GM23248 (cell line): Measurements from ENCODE around the gene KHDC4.

ENCODE experiments used
- EZH2 ChIP-seq: fragments of 200-600 bp; sonication (generic); IDR thresholded peaks from 2 replicates; pipeline ENCODE4 v1.6.1; 2018; ENCODE audit warnings: antibody characterized with exemption, mild to moderate bottlenecking; ENCODE audit not compliant: insufficient read depth, poor library complexity, severe bottlenecking
- EZH2phosphoT487 ChIP-seq: fragments of 200-600 bp; sonication (generic); IDR thresholded peaks from 2 replicates; pipeline ENCODE4 v1.6.1; 2018; ENCODE audit warnings: antibody characterized with exemption, moderate library complexity, mild to moderate bottlenecking, low read depth; ENCODE audit not compliant: insufficient read depth

GRCh38 chr1:155964193-155964592 is 30.0 kb upstream of the KHDC4 start:
- TF ChIP-seq EZH2phosphoT487: no peak
- no peak for TF ChIP-seq EZH2
